ENCODE results near the gene SPATS2L. TPM values are rescaled to one million over a fixed set of nuclear protein-coding genes. Genes with fewer than 3 reads are reported as not detected.

The SPATS2L gene
- total RNA-seq, 2 donors from 2014 or later: 77.4 to 88.7 TPM

GRCh38 chr2:200408428-200409316 is 102.2 kb downstream of the SPATS2L start:
- WGBS: 67% methylated on average over 19 of the region's 19 CpGs
- DNase-seq (ENCODE audit: low spot score): no peak
- H3K4me1 ChIP-seq (replicated peaks): no peaks in the 10 kb centered on the region
- no peaks in the 10 kb centered on the region for H3K27me3 ChIP-seq (replicated peaks; ENCODE audit: insufficient read depth)
- intact Hi-C loops (cut with DNase I): no loop called here
- H3K27ac ChIP-seq: no peak overlapping the region
- no peaks in the 10 kb centered on the region for H3K36me3 ChIP-seq
- no peaks in the 10 kb centered on the region for H3K9me3 ChIP-seq
- H3K4me3 ChIP-seq: no peak overlapping the region
- no peak for TF ChIP-seq POLR2A (IDR thresholded peaks at IDR 0.05)
- TF ChIP-seq POLR2AphosphoS5 (IDR thresholded peaks at IDR 0.05): no peak
- no peak for TF ChIP-seq CTCF (IDR thresholded peaks at IDR 0.05)

GRCh38 chr2:200411831-200412230 is 105.3 kb downstream of the SPATS2L start:
- no peak for DNase-seq (ENCODE audit: low spot score)
- TF ChIP-seq POLR2AphosphoS5 (IDR thresholded peaks at IDR 0.05) (no peak), POLR2A (IDR thresholded peaks at IDR 0.05) (no peak), CTCF (IDR thresholded peaks at IDR 0.05) (no peak)

GRCh38 chr2:200414367-200414766 is 107.9 kb downstream of the SPATS2L start:
- Histone ChIP-seq H3K4me3 (no peak overlapping the region), H3K27me3 (replicated peaks; ENCODE audit: insufficient read depth) (no peaks in the 10 kb centered on the region)
- intact Hi-C loops (cut with DNase I): no loop called here

More at GRCh38 chr2:200411831-200412230, 105.3 kb downstream of the SPATS2L start:
- no peaks in the 10 kb centered on the region for H3K27me3 ChIP-seq (replicated peaks; ENCODE audit: insufficient read depth)
- intact Hi-C loops (cut with DNase I): no loop called here
- no peaks in the 10 kb centered on the region for H3K36me3 ChIP-seq
- H3K4me1 ChIP-seq (replicated peaks): no peaks in the 10 kb centered on the region
- no peak overlapping the region for H3K27ac ChIP-seq
- H3K9me3 ChIP-seq: no peaks in the 10 kb centered on the region
- H3K4me3 ChIP-seq: no peak overlapping the region

GRCh38 chr2:200415455-200415854 is 109.0 kb downstream of the SPATS2L start:
- no peak for DNase-seq (ENCODE audit: low spot score)
- H3K9me3 ChIP-seq: no peaks in the 10 kb centered on the region
- H3K4me3 ChIP-seq: no peak overlapping the region
- no peaks in the 10 kb centered on the region for H3K27me3 ChIP-seq (replicated peaks; ENCODE audit: insufficient read depth)
- H3K36me3 ChIP-seq: peaks cover 0 to 7% of the 10 kb centered on the region in 2 donors
- 97% methylated on average over 2 of the region's 2 CpGs for WGBS
- H3K27ac ChIP-seq: no peak overlapping the region
- no peak for TF ChIP-seq POLR2A (IDR thresholded peaks at IDR 0.05)
- TF ChIP-seq CTCF (IDR thresholded peaks at IDR 0.05): no peak
- TF ChIP-seq POLR2AphosphoS5 (IDR thresholded peaks at IDR 0.05): no peak
- intact Hi-C loops (cut with DNase I): no loop called here
- no peaks in the 10 kb centered on the region for H3K4me1 ChIP-seq (replicated peaks)

More at GRCh38 chr2:200414367-200414766, 107.9 kb downstream of the SPATS2L start:
- Histone ChIP-seq H3K36me3 (peaks cover 0 to 3% of the 10 kb centered on the region in 2 donors), H3K9me3 (no peaks in the 10 kb centered on the region), H3K4me1 (replicated peaks) (no peaks in the 10 kb centered on the region), H3K27ac (no peak overlapping the region)
- TF ChIP-seq CTCF (IDR thresholded peaks at IDR 0.05) (no peak), POLR2A (IDR thresholded peaks at IDR 0.05) (no peak), POLR2AphosphoS5 (IDR thresholded peaks at IDR 0.05) (no peak)
- DNase-seq (ENCODE audit: low spot score): no peak
- WGBS: 91% methylated on average over 5 of the region's 5 CpGs

GRCh38 chr2:200416878-200417277 is 110.4 kb downstream of the SPATS2L start:
- H3K4me1 ChIP-seq (replicated peaks): no peaks in the 10 kb centered on the region
- peak overlapping the region in 1 of 2 donors; percentile 14 for H3K27ac ChIP-seq
- TF ChIP-seq CTCF (IDR thresholded peaks at IDR 0.05) (no peak), POLR2AphosphoS5 (IDR thresholded peaks at IDR 0.05) (no peak), POLR2A (IDR thresholded peaks at IDR 0.05) (no peak)
- H3K36me3 ChIP-seq: peaks cover 0 to 7% of the 10 kb centered on the region in 2 donors
- no peaks in the 10 kb centered on the region for H3K9me3 ChIP-seq
- H3K27me3 ChIP-seq (replicated peaks; ENCODE audit: insufficient read depth): no peaks in the 10 kb centered on the region
- intact Hi-C loops (cut with DNase I): no loop called here
- whole genome bisulfite sequencing: 57% methylated on average over 8 of the region's 8 CpGs
- DNase-seq (ENCODE audit: low spot score): peak; percentile 17
- H3K4me3 ChIP-seq: no peak overlapping the region

Measured in prostate gland (tissue), 2 donors.